ENCODE results near the gene FLAD1.

Gene FLAD1

DNA sequence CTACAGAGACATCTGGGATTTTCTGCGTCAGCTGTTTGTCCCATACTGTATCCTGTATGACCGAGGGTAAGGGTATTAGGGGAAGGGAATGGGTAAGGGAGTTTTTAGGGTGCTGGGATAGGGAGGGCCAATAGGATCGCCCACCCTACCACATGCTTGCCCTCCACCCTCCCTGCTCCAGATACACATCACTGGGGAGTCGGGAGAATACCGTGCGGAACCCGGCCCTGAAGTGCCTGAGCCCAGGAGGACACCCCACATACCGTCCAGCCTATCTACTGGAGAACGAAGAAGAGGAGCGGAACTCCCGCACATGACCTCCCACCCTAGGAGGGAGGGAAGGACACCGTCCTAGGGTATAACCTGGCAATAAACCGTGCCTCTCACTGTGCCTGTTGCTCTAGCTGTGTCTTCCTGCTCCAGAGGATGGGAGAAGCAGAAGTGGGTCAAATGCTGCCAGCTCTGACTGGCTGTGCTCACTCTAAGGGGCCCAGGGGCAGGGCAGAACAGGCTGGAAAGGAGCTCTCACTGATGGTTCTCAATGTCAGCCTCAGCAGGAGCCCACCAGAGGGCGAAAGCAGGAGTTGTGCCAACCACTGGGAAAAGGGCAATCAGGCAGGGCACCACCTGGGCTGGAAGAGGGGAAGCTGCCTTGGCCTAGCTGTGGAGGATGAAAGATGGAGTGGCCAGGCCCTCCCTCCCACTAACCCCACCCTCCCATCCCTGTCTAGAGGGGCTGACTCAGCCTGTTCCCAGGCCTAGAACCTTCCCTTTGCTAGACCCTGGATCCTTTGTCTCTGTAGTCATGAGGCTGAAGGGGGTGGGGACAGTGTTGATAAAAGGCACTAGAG, 9.8 kb downstream of the FLAD1 start:
- no peak for DNase-seq

- DNase-seq, result no peak
Observed at GRCh38 chr1:154993572-154994268, 10.6 kb downstream of the FLAD1 start, which contains the start of gene LENEP. Gene LENEP, plus strand, starts transcription at chr1:154993586. Its CDS starts 22 bp downstream, at chr1:154993608.

DNA sequence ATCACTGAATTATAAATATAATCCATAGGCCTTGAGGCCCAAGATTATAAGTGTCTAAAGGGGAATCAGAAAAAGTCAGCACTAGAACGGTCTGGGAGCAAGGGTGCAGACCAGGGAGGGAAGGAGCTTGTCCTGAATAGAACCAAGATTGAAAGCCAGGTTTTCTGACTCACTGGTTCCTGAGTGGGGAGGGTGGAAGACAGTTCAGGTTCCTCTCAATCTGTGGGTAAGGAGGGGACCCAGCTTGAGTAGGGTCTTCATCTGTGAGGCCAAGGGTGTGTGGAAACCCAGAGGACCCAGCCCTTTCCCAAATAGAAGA, 11.1 kb downstream of the FLAD1 start:
- DNase-seq, result no peak

DNA sequence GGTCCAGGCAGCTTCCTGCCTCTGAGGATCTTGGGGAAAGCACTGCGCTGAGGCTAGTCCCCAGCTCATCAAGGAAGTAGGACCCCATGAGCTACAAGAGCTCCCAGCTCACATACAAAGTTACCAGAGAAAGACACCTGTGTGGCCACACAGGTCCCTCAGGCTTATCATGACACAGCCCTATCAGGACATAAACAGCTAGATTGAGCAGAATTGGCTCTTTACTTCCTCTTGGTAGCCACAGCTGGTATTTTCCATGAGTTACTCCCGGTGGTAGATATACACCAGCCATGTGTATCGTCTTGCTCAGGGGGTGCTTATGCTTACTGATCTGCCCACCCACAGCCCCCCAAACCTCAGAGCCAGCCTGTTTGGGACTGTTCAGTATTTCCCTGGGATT, 11.4 kb downstream of the FLAD1 start:
- DNase-seq, result no peak

DNA sequence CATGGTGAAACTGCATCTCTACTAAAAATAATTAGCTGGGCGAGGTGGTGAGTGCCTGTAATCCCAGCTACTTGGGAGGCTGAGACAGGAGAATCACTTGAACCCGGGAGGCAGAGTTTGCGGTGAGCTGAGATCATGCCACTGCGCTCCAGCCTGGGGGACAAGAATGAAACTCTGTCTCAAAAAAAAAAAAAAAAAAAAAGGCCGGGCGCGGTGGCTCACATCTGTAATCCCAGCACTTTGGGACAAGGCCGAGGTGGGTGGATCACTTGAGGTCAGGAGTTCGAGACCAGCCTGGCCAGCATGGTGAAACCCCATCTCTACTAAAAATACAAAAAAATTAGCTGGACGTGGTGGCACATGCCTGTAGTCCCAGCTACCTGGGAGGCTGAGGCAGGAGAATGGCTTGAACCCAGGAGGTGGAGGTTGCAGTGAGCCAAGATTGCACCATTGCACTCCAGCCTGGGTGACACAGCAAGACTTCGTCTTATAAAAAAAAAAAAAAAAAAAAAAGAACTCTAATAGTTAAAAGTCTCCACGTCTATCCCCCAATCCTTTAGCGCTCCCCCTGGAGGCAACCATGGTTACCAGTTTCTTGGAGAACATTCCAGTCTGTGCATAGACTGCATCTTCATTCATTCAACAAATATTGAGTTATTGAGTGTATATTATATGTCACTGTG, 12.3 kb downstream of the FLAD1 start:
- peak; percentile 45 to 62 for DNase-seq

- no peak for DNase-seq
Observed at GRCh38 chr1:154996966-154997701, 14.0 kb downstream of the FLAD1 start.

DNA sequence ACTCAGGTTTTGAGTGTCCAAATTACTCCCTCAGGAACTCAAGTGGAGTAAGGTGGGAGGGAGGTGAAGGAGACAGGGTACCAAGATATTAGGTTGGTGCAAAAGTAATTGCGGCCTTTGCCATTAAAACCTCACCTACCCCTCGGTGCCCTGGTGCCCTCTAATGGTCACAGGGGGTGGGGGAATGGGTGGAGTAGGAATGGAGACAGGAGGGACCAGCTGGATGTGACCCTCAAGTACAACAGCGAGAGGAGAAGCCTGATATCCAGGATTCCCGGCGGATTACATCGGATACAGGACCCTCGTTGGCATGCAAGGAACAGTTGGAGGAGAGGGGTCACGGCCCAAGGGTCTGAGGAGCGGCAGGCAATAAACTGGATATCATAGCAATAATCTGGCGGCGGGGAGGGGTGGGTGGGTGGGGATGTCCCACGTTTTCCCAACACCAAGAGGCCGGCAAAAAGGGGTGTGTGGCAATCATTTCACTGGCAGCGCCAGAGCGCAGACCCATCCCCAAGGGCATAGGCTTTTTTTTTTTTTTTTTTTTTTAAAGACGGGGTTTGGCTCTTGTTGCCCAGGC, 15.1 kb downstream of the FLAD1 start:
- no peak for DNase-seq

- DNase-seq, result peak in 1 of 2 experiments; percentile 36
Observed at GRCh38 chr1:154998818-154999570, 15.8 kb downstream of the FLAD1 start.

DNA sequence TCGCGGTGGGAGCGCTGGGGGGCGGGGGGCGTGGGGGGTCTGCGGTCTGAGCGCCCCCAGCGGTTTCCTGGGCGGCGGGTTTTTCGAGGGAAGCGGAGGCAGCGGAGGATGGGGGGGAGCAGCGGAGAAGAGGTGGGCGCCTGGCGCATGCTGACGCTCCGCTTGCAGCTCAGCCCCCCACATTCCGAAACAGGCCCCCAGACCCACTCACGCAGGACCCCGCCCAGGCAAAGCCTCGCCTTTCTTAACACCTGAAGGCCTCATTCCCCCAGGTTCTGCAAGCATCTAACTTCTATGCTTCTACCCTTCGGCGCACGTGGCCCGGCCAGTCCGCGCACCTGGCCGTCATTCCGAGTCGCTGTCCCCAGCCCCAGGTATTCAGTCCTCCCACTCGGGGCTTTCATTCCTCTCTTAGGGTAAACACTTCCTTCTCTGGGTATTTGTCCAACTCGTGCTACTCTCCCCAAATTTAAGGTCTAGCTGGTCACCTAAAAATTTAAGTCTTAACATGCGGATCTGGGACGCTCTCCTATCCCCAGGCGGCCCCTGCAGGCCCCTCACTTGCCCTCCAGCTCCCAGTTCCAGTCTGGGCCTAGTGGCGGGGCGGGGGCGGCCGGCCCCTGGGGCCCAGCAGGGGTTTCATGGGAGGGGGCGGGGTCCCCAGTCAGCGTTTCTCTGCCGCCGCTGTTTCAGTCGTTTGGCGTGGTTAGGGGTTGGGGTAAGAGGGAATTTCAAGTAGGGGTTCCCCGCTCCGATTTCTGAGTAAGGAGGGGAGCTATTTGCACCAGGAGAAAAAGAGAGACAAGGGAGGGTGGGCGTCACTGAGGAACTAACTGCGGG, 16.6 kb downstream of the FLAD1 start:
- no peak for DNase-seq

- no peak for DNase-seq
Observed at GRCh38 chr1:155000411-155000725, 17.2 kb downstream of the FLAD1 start.

- DNase-seq, result peak; percentile 48 to 70
Observed at GRCh38 chr1:155000726-155001424, 17.7 kb downstream of the FLAD1 start.

GRCh38 chr1:155001425-155001674, 18.2 kb downstream of the FLAD1 start:
- DNase-seq, result peak in 1 of 2 experiments; percentile 54

- peak; percentile 86 to 94 for DNase-seq
Observed at GRCh38 chr1:155001675-155002463, 18.7 kb downstream of the FLAD1 start.

DNA sequence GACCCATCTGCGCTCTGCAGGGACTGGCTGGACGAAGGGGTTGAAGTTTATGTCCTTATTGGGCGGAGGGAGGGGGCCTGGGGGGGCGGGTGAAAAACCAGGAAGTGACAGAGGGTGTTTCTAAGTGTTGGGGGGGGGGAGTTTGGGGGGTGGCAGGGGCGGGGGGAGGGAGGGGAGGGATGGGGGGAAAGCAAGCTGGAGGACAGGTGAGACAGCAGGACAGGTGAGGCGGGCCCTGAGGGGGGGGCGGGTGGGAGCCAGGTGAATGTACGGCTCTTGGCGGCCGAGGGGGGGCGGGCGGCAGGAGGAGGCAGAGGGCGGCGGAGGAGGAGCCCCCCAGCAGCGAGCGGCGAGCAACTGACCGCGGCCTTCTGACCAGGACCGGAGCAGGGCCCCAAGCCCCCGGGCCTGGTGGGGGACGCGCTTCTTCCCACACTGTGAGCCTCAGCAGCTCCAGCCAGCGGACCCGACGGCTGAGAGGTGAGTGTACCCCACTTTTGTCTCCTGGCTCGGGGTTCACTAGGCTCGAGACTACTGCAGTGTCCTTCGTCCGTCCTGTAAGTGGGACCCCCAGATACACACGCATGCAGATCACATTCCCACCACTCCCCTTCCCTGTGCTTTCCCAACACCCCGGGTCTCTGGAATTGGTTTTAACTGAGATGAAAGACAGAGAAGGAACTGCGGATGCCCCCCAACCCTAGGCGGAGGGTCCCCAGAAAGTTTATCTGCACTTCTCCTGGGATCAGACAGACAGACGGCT, 19.5 kb downstream of the FLAD1 start, which contains the start of gene ZBTB7B:
TSS of gene ZBTB7B (plus strand) at position 339 of the 763 bp plus-strand sequence. CDS start 11,859 bp downstream, outside the sequence.
- DNase-seq, result no peak

GRCh38 chr1:155003227-155003765, 20.2 kb downstream of the FLAD1 start:
- DNase-seq, result no peak

DNA sequence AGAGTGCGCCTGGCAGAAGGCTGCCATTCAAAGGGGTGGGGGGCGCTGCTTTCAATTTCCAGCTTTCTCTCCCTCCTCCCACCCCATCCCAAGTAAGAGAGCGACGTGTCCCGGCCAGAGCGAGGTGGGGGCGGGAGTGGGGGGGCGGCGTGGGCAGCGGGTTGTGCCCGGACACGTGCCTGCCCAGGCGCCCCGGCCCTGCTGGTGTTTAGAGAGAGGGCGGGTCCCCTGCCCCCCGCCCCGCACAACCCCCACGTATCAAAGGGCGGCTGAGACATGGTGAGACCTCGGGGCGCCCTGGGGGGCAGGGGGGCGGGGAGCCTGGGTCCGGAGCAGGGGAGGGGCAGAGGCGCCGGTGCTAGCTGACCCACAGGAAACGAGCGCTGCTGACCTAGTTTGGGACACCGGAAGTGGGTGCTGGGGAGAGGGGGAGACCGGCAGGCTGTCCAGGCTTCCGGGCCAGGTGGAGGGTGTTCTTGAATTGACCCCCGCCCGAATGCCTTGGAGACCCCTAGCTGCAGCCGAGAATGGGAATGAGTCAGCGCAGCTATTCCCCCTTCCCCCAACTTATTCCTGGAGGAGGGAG, 20.7 kb downstream of the FLAD1 start:
- peak in 1 of 2 experiments; percentile 40 for DNase-seq

GRCh38 chr1:155004352-155005075, 21.4 kb downstream of the FLAD1 start:
- DNase-seq, result no peak

Data from SW 1271 (cell line).